IMR-90 (cell line): Measurements from ENCODE around the gene IGFBP5. TPM values are rescaled to one million over a fixed set of nuclear protein-coding genes. Genes with fewer than 3 reads are reported as not detected.

Experiments
- ATAC-seq: fragments of 200-7000 bp; cut with Tn5 transposase; 2 replicates; pipeline ENCODE4 v1.9.1; 2020; ENCODE audit warnings: low read depth, mild to moderate bottlenecking, moderate library complexity
- BruUV-seq: library from RNA; stranded (reverse); fragments of 400-500 nt; replicated peaks from 2 replicates; lab custom pipeline; 2021; lab: Mats Ljungman, UMichigan
- CTCF ChIA-PET: fragments of 300-600 bp; formaldehyde crosslinking; extraction: SDS; loops from one replicate; lab custom pipeline; 2021; ENCODE audit warnings: antibody characterized with exemption; lab: Yijun Ruan, JAX
- POLR2A ChIA-PET: fragments of 300-600 bp; sonication (Branson Sonifier 250); formaldehyde crosslinking; loops from one replicate; lab custom pipeline; 2022; ENCODE audit warnings: antibody characterized with exemption; ENCODE audit not compliant: unreplicated experiment; lab: Charles Lee
- DNase-seq: peaks from one replicate; pipeline ENCODE4 v3.0.0; 2013
- H2AFZ ChIP-seq: replicated peaks from 2 replicates; pipeline ENCODE3; 2013; ENCODE audit warnings: low read length, mild to moderate bottlenecking; ENCODE audit not compliant: poor library complexity
- H2AK5ac ChIP-seq: 2 replicates; pipeline ENCODE4 v1.6.1; 2013; ENCODE audit warnings: low read depth, low read length, inconsistent platforms
- H2AK9ac ChIP-seq: replicated peaks from 2 replicates; pipeline ENCODE3; 2013; ENCODE audit warnings: mild to moderate bottlenecking, low read depth, low read length, moderate library complexity; ENCODE audit not compliant: poor library complexity
- H2BK120ac ChIP-seq: 2 replicates; pipeline ENCODE4 v1.6.1; 2013; ENCODE audit warnings: low read depth, low read length, inconsistent platforms
- H2BK15ac ChIP-seq: 3 replicates; pipeline ENCODE4 v1.6.1; 2013; ENCODE audit warnings: low read depth, low read length, inconsistent platforms
- H2BK20ac ChIP-seq: 2 replicates; pipeline ENCODE4 v1.6.1; 2013; ENCODE audit warnings: low read depth, mild to moderate bottlenecking, inconsistent platforms, low read length, moderate library complexity
- H2BK5ac ChIP-seq: 2 replicates; pipeline ENCODE4 v1.6.1; 2013; ENCODE audit warnings: mild to moderate bottlenecking, low read depth, low read length, inconsistent platforms; ENCODE audit not compliant: poor library complexity, severe bottlenecking
- H3K14ac ChIP-seq: replicated peaks from 2 replicates; pipeline ENCODE4 v1.6.1; 2013; ENCODE audit warnings: low read depth, low read length, inconsistent platforms
- H3K18ac ChIP-seq: 2 replicates; pipeline ENCODE4 v1.6.1; 2013; ENCODE audit warnings: low read depth, low read length, control low read depth
- H3K23ac ChIP-seq: 2 replicates; pipeline ENCODE4 v1.6.1; 2013; ENCODE audit warnings: low read depth, low read length, inconsistent platforms
- H3K27ac ChIP-seq: 2 replicates; pipeline ENCODE4 v1.5.1; 2013; ENCODE audit warnings: mild to moderate bottlenecking, control low read depth, low read length; ENCODE audit not compliant: insufficient read depth
- H3K27me3 ChIP-seq: 2 replicates; pipeline ENCODE4 v1.6.1; 2013; ENCODE audit warnings: low read length; ENCODE audit not compliant: control insufficient read depth, insufficient read depth
- H3K36me3 ChIP-seq: 2 replicates; pipeline ENCODE4 v1.6.1; 2013; ENCODE audit warnings: low read length, mixed read lengths; ENCODE audit not compliant: control insufficient read depth, insufficient read depth
- H3K4ac ChIP-seq: 2 replicates; pipeline ENCODE4 v1.6.1; 2013; ENCODE audit warnings: low read depth, low read length, inconsistent platforms
- H3K4me1 ChIP-seq: 2 replicates; pipeline ENCODE4 v1.6.1; 2013; ENCODE audit warnings: low read length, mixed read lengths; ENCODE audit not compliant: control insufficient read depth, insufficient read depth
- H3K4me2 ChIP-seq: 2 replicates; pipeline ENCODE4 v1.6.1; 2013; ENCODE audit warnings: low read depth, mild to moderate bottlenecking, control low read depth, low read length, moderate library complexity
- H3K4me3 ChIP-seq: 2 replicates; pipeline ENCODE4 v1.5.1; 2013; ENCODE audit warnings: low read depth, mild to moderate bottlenecking, control low read depth, low read length, moderate library complexity; ENCODE audit not compliant: insufficient read depth
- H3K56ac ChIP-seq: 2 replicates; pipeline ENCODE4 v1.6.1; 2013; ENCODE audit warnings: low read length, inconsistent platforms; ENCODE audit not compliant: insufficient read depth; ENCODE audit errors: extremely low read depth
- H3K79me1 ChIP-seq, 2 experiments: 2 replicates each; pipeline ENCODE4 v1.6.1; 2013; ENCODE audit warnings: low read length in 2 of 2, inconsistent platforms in 1 of 2, low read depth in 1 of 2
- H3K9ac ChIP-seq: 2 replicates; pipeline ENCODE4 v1.6.1; 2013; ENCODE audit warnings: low read depth, low read length, control low read depth
- H3K9me1 ChIP-seq: 2 replicates; pipeline ENCODE4 v1.6.1; 2013; ENCODE audit warnings: low read length, inconsistent platforms; ENCODE audit not compliant: insufficient read depth
- H3K9me3 ChIP-seq: 2 replicates; pipeline ENCODE4 v1.6.1; 2013; ENCODE audit warnings: low read length; ENCODE audit not compliant: control insufficient read depth, insufficient read depth
- H4K20me1 ChIP-seq: 2 replicates; pipeline ENCODE4 v1.6.1; 2013; ENCODE audit warnings: low read length, inconsistent platforms; ENCODE audit not compliant: insufficient read depth
- H4K5ac ChIP-seq: 2 replicates; pipeline ENCODE4 v1.6.1; 2013; ENCODE audit warnings: mild to moderate bottlenecking, low read depth, low read length, control low read depth
- H4K8ac ChIP-seq, 2 experiments: 2 replicates each; pipeline ENCODE4 v1.6.1; 2013; ENCODE audit warnings: low read depth in 2 of 2, low read length in 2 of 2, control low read depth in 1 of 2, inconsistent platforms in 1 of 2
- H4K91ac ChIP-seq: 2 replicates; pipeline ENCODE4 v1.6.1; 2013; ENCODE audit warnings: low read depth, low read length, inconsistent platforms; ENCODE audit not compliant: insufficient read depth
- BHLHE40 ChIP-seq: fragments of 150-350 bp; IDR thresholded peaks from 2 replicates; pipeline ENCODE4 v1.6.1; 2016; ENCODE audit warnings: mild to moderate bottlenecking, low read depth, low read length
- CEBPB ChIP-seq: IDR thresholded peaks from 2 replicates; pipeline ENCODE4 v1.6.1; 2012; ENCODE audit warnings: low read depth, low read length, improper control_type of control experiment
- CHD1 ChIP-seq: IDR thresholded peaks from 2 replicates; pipeline ENCODE4 v1.6.1; 2012; ENCODE audit warnings: low read depth, low read length, improper control_type of control experiment
- FOS ChIP-seq: fragments of 150-350 bp; IDR thresholded peaks from 2 replicates; pipeline ENCODE4 v1.6.1; 2016; ENCODE audit warnings: low read depth, low read length
- MAZ ChIP-seq: IDR thresholded peaks from 2 replicates; pipeline ENCODE4 v1.6.1; 2012; ENCODE audit warnings: low read depth, mild to moderate bottlenecking, low read length, improper control_type of control experiment, moderate library complexity, borderline replicate concordance
- MXI1 ChIP-seq: IDR thresholded peaks from 2 replicates; pipeline ENCODE4 v1.6.1; 2012; ENCODE audit warnings: low read depth, mild to moderate bottlenecking, low read length, moderate library complexity, borderline replicate concordance
- NFE2L2 ChIP-seq: fragments of 150-350 bp; IDR thresholded peaks from 2 replicates; pipeline ENCODE4 v1.6.1; 2016; ENCODE audit warnings: low read depth, mild to moderate bottlenecking, low read length
- POLR2A ChIP-seq: IDR thresholded peaks from 2 replicates; pipeline ENCODE4 v1.6.1; 2012; ENCODE audit warnings: mild to moderate bottlenecking, low read depth, low read length
- RAD21 ChIP-seq: IDR thresholded peaks from 2 replicates; pipeline ENCODE4 v1.6.1; 2012; ENCODE audit warnings: low read length, improper control_type of control experiment
- RCOR1 ChIP-seq: IDR thresholded peaks from 2 replicates; pipeline ENCODE4 v1.6.1; 2012; ENCODE audit warnings: mild to moderate bottlenecking, low read length, improper control_type of control experiment; ENCODE audit not compliant: insufficient replicate concordance
- RFX5 ChIP-seq: IDR thresholded peaks from 2 replicates; pipeline ENCODE4 v1.8.0; 2012; ENCODE audit warnings: low read depth, mild to moderate bottlenecking, low read length, moderate library complexity
- SMC3 ChIP-seq: fragments of 150-350 bp; IDR thresholded peaks from 2 replicates; pipeline ENCODE4 v1.6.1; 2016; ENCODE audit warnings: low read depth, mild to moderate bottlenecking, antibody characterized with exemption, low read length, moderate library complexity
- WGBS, 2 experiments: methylation state at CpG; one replicate each; pipeline versions ENCODE4 v1.1.5 to v1.1.7; 2013; ENCODE audit warnings: missing lambda C conversion rate in 2 of 2; ENCODE audit not compliant: insufficient read length in 1 of 2; ENCODE audit errors: extremely low coverage in 2 of 2; 5-methylcytosine and 5-hydroxymethylcytosine counted together
- dilution Hi-C: fragments of 300-500 bp; cut with HindIII; formaldehyde crosslinking; loops from one replicate; pipeline ENCODE4 v1.14.3; 2018; ENCODE audit warnings: low sequenced_read_pairs; ENCODE audit not compliant: unreplicated experiment
- in situ Hi-C: fragments of 300-500 bp; cut with MboI; formaldehyde crosslinking; loops from 3 replicates; pipeline ENCODE4 v1.14.3; 2019; ENCODE audit warnings: low sequenced_read_pairs, inconsistent platforms, mixed read lengths
- intact Hi-C: fragments of 100-400 bp; cut with micrococcal nuclease; formaldehyde crosslinking; loops from 2 replicates; pipeline ENCODE4 v1.10.0; 2022
- polyA plus RNA-seq, 3 experiments: library from polyadenylated mRNA; depleted of rRNA; stranded (reverse); fragments of >200 nt; gene quantifications; 2 replicates each; pipeline ENCODE4 v1.2.3, GENCODE V29; 2012; ENCODE audit warnings: low replicate concordance in 1 of 3
- total RNA-seq: library from RNA; depleted of rRNA; stranded (reverse); fragments of >200 nt; gene quantifications from 2 replicates; pipeline ENCODE4 v1.2.3, GENCODE V29; 2012
- TF ChIP-seq, protein P1 (sequence below): fragments of 150-350 bp; IDR thresholded peaks from 2 replicates; pipeline ENCODE4 v1.6.1; 2017; ENCODE audit warnings: mild to moderate bottlenecking, antibody characterized with exemption, low read length, low read depth
- TF ChIP-seq, protein P2 (sequence below): fragments of 150-350 bp; IDR thresholded peaks from 2 replicates; pipeline ENCODE4 v1.6.1; 2016; ENCODE audit warnings: low read depth, mild to moderate bottlenecking, low read length, moderate library complexity, borderline replicate concordance

IGFBP5 gene
- total and polyA plus RNA-seq, 2 of the 4 experiments (the other 2 are of a cell fraction) = 392 to 1,339 TPM

DNA sequence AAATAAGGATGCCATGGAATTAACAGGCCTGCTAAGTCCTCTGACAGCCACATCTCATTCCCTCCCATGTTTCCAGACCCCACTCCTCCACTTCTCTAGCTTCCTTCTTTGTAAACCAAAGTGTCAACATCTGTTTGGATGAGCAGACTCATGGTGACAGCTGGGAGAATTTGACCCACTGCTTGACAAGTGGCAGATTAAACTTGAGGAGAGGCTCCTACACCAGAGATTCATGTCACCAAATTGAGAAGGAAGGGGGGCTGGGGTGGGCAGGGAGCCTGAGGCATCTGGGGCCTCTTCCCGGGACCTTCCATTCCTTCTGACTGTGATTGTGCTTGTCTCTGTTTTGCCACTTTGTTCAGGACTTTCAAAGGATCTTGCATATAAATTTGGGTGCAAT, 41.0 kb upstream of the IGFBP5 start:
- Histone ChIP-seq H3K23ac (no peak overlapping the region), H2BK15ac (no peak overlapping the region), H4K20me1 (no peaks in the 10 kb centered on the region), H2AK9ac (no peak overlapping the region), H3K4me3 (no peak overlapping the region), H2BK120ac (no peak overlapping the region), H2AK5ac (no peak overlapping the region), H4K8ac (no peak overlapping the region), H3K79me1 (no peaks in the 10 kb centered on the region), H2BK5ac (no peak overlapping the region), H3K4me1 (peaks cover 27% of the 10 kb centered on the region), H3K27ac (no peak overlapping the region), H3K56ac (no peak overlapping the region), H3K4me2 (no peak overlapping the region), H2AFZ (no peak overlapping the region), H3K27me3 (peaks cover 6% of the 10 kb centered on the region; the same call in 1 of the 2 replicates), H3K9me1 (peaks cover 15% of the 10 kb centered on the region), H3K36me3 (no peaks in the 10 kb centered on the region), H4K5ac (no peak overlapping the region; the same call in 1 of the 2 replicates), H2BK20ac (peak overlapping the region; percentile 32; the same call in 1 of the 2 replicates), H4K91ac (no peak overlapping the region), H3K18ac (peak overlapping the region; percentile 54; the same call in 1 of the 2 replicates), H3K14ac (no peak overlapping the region), H3K4ac (no peak overlapping the region), H3K9ac (no peak overlapping the region), H3K9me3 (no peaks in the 10 kb centered on the region)
- WGBS, 2 experiments = no CpG with 5 or more reads among the region's 1 CpG
- ATAC-seq (no peak), DNase-seq (no peak)
- TF ChIP-seq RCOR1 (no peak), NFE2L2 (no peak), CEBPB (no peak), POLR2A (no peak), MAZ (no peak), FOS (no peak), RAD21 (no peak), BHLHE40 (no peak), RFX5 (no peak), SMC3 (no peak), CHD1 (no peak), MXI1 (no peak)
- TF ChIP-seq, protein P1, sequence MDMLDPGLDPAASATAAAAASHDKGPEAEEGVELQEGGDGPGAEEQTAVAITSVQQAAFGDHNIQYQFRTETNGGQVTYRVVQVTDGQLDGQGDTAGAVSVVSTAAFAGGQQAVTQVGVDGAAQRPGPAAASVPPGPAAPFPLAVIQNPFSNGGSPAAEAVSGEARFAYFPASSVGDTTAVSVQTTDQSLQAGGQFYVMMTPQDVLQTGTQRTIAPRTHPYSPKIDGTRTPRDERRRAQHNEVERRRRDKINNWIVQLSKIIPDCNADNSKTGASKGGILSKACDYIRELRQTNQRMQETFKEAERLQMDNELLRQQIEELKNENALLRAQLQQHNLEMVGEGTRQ = no peak
- TF ChIP-seq, protein P2, sequence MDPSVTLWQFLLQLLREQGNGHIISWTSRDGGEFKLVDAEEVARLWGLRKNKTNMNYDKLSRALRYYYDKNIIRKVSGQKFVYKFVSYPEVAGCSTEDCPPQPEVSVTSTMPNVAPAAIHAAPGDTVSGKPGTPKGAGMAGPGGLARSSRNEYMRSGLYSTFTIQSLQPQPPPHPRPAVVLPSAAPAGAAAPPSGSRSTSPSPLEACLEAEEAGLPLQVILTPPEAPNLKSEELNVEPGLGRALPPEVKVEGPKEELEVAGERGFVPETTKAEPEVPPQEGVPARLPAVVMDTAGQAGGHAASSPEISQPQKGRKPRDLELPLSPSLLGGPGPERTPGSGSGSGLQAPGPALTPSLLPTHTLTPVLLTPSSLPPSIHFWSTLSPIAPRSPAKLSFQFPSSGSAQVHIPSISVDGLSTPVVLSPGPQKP = no peak
- dilution Hi-C loops = no loop called here
- in situ Hi-C loops = no loop called here
- CTCF ChIA-PET = no interaction called here
- intact Hi-C loops = no loop called here
- POLR2A ChIA-PET = no interaction called here
- BruUV-seq = no TSS peak
